Measurements from ENCODE around the gene ABCA7. TPM values are rescaled to one million over a fixed set of nuclear protein-coding genes. Genes with fewer than 3 reads are reported as not detected.

The ABCA7 gene
- total RNA-seq, 1 experiment from 2014 or later = 5.1 TPM

DNA sequence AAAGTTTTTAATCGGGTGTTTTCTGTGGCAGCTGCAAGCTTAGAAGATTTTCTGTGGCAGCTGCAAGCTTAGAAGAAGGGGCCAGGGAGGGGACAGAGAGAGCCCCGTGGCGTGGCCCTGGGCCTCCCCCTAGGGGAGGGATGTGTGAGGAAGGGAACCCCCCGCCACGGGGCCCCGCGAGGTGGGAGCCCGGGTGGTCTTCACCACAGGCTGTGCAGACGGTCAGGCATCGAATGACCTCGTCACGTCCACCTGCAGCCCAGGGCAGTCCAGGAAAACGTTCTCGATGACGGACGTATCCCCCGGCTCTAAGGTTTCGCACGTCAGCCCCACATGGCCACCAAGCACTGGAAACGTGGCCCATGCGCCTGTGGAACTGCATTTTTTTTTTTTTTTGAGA lies 46.7 kb downstream of the ABCA7 start:
- DNase-seq (ENCODE audit: low spot score) = no peak

DNA sequence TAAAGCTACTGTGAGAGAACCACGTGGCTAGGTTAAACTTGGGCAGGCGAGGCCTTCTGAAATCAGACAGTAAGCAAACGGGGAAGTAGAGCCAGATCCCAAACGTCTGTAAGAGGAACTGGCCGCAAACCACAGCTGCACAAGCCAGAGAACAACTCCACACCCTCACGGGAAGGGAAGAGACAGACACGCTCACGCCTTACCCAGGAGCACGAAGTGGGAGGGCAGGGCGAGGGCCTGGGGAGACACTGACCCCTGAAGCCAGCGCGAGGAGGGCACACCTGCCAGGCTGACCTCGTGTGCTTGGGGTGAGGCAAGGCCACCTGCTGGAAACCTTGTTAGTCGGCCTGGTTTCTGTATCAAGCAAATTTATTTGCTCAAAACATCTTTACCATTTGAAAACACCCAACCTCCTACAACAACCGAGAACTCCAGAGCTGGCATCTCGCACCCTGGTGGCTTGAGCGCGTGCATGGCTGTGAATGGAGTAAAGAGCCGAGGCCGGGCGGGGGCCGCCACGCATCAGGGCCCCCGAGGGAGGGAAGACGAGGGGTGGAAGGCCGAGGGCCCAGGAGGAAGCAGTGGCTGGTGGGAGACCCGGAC lies 48.0 kb downstream of the ABCA7 start:
- no peak for DNase-seq (ENCODE audit: low spot score)

- DNase-seq (ENCODE audit: low spot score) = no peak
These were observed 48.6 kb downstream of the ABCA7 start for GRCh38 chr19:1088416-1089010.

DNA sequence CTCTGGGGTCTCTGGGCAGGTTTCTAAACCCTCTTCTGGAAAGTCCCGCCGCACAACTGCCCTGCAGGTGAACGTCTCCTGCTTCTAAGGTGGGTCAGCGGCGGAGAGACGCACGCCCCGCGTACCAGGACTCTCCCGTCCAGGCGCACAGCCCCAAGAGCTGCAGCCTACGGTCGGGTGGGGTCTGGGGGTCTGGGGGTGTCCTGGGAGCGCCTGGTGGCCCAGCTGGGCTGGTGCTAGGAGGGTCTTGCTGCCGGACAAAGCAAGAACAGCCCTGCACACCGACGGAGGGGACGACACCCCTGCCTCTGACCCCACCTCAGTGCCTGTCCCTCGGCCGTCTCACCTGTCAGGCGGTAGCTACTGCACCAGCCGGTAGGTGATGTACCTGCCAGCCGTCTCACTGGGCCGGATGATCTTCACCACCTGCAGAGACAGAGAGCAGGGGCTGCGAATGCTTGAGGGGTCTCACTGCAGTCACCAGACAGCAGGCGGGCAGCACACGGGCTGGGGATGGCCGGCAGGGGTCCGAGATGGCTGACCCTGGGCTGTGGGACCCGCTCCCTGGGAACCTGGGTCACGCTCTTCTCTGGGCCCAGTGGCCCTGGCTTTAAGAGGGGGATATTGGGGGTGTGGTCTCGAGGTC lies 49.3 kb downstream of the ABCA7 start:
- no peak for DNase-seq (ENCODE audit: low spot score)

DNA sequence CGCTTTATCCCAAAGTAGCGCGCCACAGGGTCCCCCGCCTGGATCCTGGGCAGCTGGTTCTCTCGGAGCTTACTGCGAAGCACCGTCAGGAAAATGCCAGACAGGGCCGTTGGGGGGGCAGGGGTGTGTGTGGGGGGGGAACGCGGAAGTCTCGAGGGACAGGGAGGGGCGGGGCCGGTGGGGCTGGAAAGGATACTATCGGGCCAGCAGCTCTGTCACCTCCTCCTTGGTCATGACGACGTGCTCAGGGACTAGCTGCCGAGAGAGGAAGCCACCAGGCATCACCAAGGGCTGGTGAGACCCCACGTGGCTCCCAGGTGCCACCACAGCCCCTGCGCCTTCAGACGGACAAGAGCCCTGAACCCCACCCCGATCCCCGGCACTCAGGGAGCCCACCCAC lies 50.0 kb downstream of the ABCA7 start:
- no peak for DNase-seq (ENCODE audit: low spot score)

- DNase-seq (ENCODE audit: low spot score) = no peak
These were observed 51.0 kb downstream of the ABCA7 start for GRCh38 chr19:1090731-1091543.

DNA sequence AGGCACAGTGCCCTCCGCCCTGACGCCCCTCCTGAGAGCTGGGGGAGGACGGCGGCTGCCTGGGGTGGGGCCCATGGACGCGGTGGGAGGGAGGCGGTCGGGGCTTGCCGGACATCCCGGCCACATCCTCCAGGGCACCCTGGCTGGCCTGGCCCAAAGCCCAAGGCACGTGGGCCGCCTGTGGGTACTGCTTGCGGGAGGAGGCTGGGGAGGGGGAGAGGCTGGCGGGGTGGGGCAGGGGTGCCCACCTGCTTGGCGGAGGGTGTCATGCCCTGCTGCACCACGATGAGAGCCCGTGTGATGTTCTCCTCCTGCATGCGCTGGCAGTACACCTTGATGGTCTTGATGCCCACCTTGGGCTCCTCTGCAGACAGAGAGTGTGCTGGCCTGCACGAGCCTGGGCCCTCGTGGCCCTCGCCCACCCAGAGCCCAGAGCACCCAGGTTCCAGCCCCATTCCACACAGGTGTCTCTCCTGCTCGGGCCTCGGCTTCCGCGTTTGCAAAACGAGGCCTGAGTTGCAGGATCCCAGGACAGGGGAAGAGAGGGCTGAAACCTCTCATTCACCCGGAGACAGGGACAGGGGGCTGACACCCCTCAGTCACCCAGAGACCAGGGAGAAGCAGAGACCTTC lies 51.8 kb downstream of the ABCA7 start:
- DNase-seq (ENCODE audit: low spot score) = no peak

DNA sequence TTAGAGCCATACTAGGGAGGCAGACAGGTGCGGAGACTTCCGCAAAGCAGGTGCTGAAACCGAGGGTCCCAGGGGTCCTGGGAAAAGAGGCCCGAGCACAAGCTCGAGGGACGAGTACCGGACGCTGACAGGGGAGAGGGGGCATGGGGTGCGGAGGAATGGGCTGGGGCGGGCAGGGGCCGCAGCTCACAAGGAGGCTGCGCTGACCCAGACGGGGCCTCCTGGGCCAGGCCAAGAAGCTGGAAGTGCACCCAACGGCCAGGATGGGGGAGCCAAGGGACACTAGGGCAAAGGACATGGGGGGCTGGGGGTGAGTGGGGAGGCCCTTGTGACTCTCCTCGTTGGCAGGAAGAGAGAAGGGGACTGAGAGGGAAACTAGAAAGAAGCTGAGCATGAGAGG lies 53.4 kb downstream of the ABCA7 start:
- no peak for DNase-seq (ENCODE audit: low spot score)

- DNase-seq (ENCODE audit: low spot score) = no peak
These were observed 54.1 kb downstream of the ABCA7 start for GRCh38 chr19:1093811-1094553.

DNA sequence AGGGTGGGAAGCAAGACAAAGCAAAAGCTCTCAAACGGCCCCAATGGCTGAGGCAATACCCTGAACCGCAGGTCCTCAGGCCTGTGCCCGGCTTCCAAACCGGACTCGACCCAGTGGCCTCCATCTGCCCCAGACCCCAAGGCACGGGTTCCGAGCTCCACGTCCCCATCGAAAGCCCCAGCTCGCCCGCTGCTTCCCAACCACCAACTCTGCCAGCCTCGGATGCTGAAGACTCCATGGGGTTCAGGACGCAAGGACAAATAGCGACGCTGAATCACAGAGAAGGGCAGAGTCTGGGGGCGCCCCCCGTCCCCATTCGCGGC lies 54.7 kb downstream of the ABCA7 start:
- DNase-seq (ENCODE audit: low spot score) = no peak

DNA sequence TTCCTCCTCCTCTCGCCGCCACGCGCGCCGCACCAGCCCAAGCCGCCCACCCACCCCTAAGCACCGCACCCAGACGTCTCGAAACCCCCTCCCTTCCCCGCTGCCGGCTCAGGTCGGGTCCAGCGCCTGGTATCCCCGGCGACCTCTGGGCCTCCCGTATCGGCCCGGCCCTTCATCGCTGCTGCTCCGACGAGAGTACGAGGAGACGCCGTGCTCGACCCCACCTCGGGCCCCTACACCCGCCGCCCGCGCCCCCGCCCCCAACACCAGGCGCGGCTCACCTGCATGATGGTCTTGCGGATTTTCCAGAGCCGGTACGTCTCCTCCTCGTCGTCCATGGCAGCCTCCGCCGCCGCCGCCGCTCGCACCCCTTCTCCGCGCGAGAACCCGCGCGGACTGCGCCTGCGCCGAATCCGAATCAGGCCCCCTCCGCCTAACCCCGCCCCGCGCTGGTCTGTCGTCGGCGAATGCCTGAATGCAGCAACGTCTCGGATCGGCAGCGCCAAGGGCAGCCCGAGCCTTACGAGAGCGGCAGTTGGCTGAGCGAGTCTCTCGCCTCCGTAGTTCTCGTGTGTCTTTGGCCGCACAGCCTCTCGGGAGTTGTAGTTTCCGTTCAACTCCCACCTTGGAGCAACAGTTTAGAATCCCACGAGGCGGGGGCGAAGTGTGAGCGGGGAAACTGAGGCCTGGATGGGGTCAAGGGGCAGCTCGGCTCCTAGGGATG lies 55.2 kb downstream of the ABCA7 start, which contains the start of gene POLR2E:
TSS of gene POLR2E (minus strand) at position 398 of the 724 bp plus-strand sequence. CDS start at position 338, 60 bp downstream.
- DNase-seq (ENCODE audit: low spot score) = peak; percentile 96

DNA sequence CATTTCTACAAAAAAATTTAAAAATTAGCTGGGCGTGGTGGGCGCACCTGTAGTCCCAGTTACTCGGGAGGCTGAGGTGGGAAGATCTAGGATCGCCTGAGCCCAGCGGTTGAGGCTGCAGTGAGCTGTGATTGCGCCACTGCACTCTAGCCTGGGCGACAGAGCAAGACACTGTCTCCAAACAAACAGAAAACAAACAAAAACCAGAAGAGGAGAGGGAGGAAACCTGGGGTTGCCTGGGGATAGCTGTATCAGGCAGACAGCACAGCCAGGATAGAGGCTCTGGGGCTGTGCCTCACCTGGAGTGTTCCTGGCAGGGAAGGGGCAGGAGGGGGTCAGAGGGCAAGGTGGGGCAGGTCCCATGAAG lies 57.9 kb downstream of the ABCA7 start:
- no peak for DNase-seq (ENCODE audit: low spot score)

GRCh38 chr19:1098177-1099051 lies 58.5 kb downstream of the ABCA7 start:
- DNase-seq (ENCODE audit: low spot score) = no peak

DNA sequence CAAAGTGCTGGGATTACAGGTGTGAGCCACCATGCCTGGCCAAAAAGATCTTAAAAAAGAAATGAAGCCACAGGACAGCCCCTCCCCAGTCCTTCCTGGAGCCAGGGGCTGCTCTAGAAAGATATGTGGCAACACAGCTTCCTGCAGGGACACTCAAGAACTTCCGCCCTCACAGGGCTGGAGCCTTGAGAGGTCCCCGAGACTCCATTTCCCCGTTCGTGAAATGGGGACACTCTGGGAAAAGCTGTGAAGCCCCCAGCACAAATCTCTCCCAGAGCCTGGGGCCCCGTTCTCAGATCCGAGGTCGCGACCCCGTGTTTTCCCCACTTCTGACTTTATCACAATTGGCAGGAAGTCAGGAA lies 61.4 kb downstream of the ABCA7 start:
- DNase-seq (ENCODE audit: low spot score) = peak; percentile 46

- DNase-seq (ENCODE audit: low spot score) = peak; percentile 98
These were observed 62.7 kb downstream of the ABCA7 start for GRCh38 chr19:1102407-1103131.

DNA sequence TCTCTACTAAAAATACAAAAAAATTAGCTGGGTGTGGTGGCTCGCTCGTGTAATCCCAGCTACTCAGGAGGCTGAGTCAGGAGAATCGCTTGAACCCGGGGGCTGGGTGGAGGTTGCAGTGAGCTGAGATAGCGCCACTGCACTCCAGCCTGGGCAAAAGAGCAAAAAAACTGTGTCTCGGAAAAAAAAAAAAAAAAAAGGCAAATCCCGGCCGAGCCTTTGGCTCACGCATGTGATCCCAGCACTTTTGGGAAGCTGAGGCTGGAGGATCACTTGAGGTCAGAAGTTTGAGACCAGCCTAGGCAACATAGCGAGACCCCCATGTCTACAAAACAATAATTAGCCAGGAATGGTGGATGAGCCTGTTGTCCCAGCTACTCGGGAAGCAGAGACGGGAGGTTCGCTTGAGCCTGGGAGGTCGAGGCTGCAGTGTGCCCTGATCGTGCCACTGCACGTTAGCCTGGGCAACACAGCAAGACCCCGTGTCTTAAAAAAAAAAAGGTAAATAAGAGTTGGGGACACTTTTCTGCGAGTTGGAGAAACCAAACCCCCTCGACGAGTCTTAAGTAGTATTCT lies 63.3 kb downstream of the ABCA7 start:
- DNase-seq (ENCODE audit: low spot score) = no peak

- DNase-seq (ENCODE audit: low spot score) = peak; percentile 97
These were observed 63.9 kb downstream of the ABCA7 start, which contains the start of gene GPX4 for GRCh38 chr19:1103708-1104310. Gene GPX4, plus strand, starts transcription at chr19:1103994. Its CDS starts 50 bp downstream, at chr19:1104044.

GRCh38 chr19:1104311-1105007 lies 64.6 kb downstream of the ABCA7 start:
- DNase-seq (ENCODE audit: low spot score) = no peak
